ENCODE measurements around the gene GTF3C1. TPM values are rescaled to one million over a fixed set of nuclear protein-coding genes. Genes with fewer than 3 reads are reported as not detected.

Gene GTF3C1
- total and polyA plus RNA-seq, 2 of the 13 experiments (the other 11 are each of a cell fraction or from before 2014, with no cell fraction given) = 29.2 to 72.7 TPM

DNA sequence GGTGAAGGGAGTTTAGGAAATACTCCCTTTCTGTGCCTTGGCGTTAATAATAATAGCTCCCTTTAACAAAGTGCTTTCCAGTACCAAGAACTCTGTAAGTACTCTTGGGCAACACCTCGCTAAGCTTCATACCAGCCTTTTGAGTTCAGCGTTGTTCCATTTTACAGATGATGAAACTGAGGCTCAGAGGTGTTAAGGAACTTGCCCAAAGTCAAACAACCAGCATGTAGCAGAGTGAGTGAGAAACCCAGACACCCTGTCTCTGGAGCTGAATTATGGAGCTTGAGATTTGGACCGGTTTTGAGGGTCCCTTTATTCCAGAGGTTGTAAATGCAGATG is 838 bp upstream of the GTF3C1 start (continued):
- TF ChIP-seq AKNA (CRISPR knock-in tag; IDR thresholded peaks at IDR 0.05; ENCODE audit: borderline replicate concordance) = no peak
- TF ChIP-seq SAFB2 (CRISPR knock-in tag; IDR thresholded peaks at IDR 0.05; ENCODE audit: borderline replicate concordance, low read depth) = 0 out of 2 replicates have a peak, but pooled peaks have one; percentile 20
- peak; percentile 98 for TF ChIP-seq ZMYM3 (CRISPR knock-in tag; IDR thresholded peaks at IDR 0.05)
- TF ChIP-seq HES4 (CRISPR knock-in tag; IDR thresholded peaks at IDR 0.05; ENCODE audit: borderline replicate concordance) = no peak
- TF ChIP-seq KDM1A (CRISPR knock-in tag; IDR thresholded peaks at IDR 0.05) = peak; percentile 87

- Histone ChIP-seq H3K4me3 (replicated peaks in 1 of 3; ENCODE audit: insufficient read depth in 1 of 3, low read depth in 2 of 3, low read length in 3 of 3) (peak overlapping the region; percentile 85 to 98 (median 94)), H3K9me3 (ENCODE audit: low read length) (no peaks in the 10 kb centered on the region), H3K36me3 (replicated peaks in 1 of 2; ENCODE audit: control insufficient read depth in 1 of 2, insufficient read depth in 2 of 2, low read length in 2 of 2) (peaks cover 10 to 17% of the 10 kb centered on the region in 2 experiments), H2AFZ (ENCODE audit: low read length) (no peak overlapping the region), H3K4me2 (ENCODE audit: low read depth, low read length) (peak overlapping the region; percentile 84), H3K27me3 (ENCODE audit: control insufficient read depth in 1 of 2, insufficient read depth in 2 of 2, low read length in 2 of 2) (no peaks in the 10 kb centered on the region; a peak in 1 of 5 replicates), H3K27ac (ENCODE audit: extremely low read length, insufficient read depth, low read length) (peak overlapping the region; percentile 41), H4K20me1 (ENCODE audit: insufficient read depth, low read length) (peaks cover 13% of the 10 kb centered on the region), H3K79me2 (ENCODE audit: insufficient read depth, low read length) (peaks cover 36% of the 10 kb centered on the region), H3K9ac (ENCODE audit: insufficient read depth, low read depth, low read length) (peak overlapping the region; percentile 87), H3K4me1 (ENCODE audit: insufficient read depth, low read length) (peaks cover 34% of the 10 kb centered on the region)
- FAIRE-seq (no peak), ATAC-seq (peak; percentile 77), DNase-seq (ENCODE audit: low spot score) (no peak)
- BruUV-seq (replicated peaks) = no TSS peak
- TF ChIP-seq BRCA1 (CRISPR knock-in tag; IDR thresholded peaks at IDR 0.05) = 0 out of 2 replicates have a peak, but pooled peaks have one; percentile 22
- no peak for TF ChIP-seq FOXA3 (CRISPR knock-in tag; IDR thresholded peaks at IDR 0.05)
- TF ChIP-seq PHB2 (IDR thresholded peaks at IDR 0.05; ENCODE audit: partially characterized antibody) = no peak
- TF ChIP-seq ZFY (CRISPR knock-in tag; IDR thresholded peaks at IDR 0.05) = no peak
- no peak for TF ChIP-seq MIXL1 (CRISPR knock-in tag; IDR thresholded peaks at IDR 0.05)
- TF ChIP-seq ZNF749 (CRISPR knock-in tag; IDR thresholded peaks at IDR 0.05; ENCODE audit: borderline replicate concordance) = 0 out of 2 replicates have a peak, but pooled peaks have one; percentile 58
- TF ChIP-seq ZNF143 (CRISPR knock-in tag; IDR thresholded peaks at IDR 0.05) = no peak
- TF ChIP-seq, protein P1, sequence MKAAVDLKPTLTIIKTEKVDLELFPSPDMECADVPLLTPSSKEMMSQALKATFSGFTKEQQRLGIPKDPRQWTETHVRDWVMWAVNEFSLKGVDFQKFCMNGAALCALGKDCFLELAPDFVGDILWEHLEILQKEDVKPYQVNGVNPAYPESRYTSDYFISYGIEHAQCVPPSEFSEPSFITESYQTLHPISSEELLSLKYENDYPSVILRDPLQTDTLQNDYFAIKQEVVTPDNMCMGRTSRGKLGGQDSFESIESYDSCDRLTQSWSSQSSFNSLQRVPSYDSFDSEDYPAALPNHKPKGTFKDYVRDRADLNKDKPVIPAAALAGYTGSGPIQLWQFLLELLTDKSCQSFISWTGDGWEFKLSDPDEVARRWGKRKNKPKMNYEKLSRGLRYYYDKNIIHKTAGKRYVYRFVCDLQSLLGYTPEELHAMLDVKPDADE (CRISPR knock-in tag; IDR thresholded peaks at IDR 0.05) = 0 out of 2 replicates have a peak, but pooled peaks have one; percentile 20
- TF ChIP-seq ZNF121 (CRISPR knock-in tag; IDR thresholded peaks at IDR 0.05) = no peak
- 0 out of 2 replicates have a peak, but pooled peaks have one; percentile 5 for TF ChIP-seq ZNF30 (CRISPR knock-in tag; IDR thresholded peaks at IDR 0.05)
- POLR2A ChIA-PET = interaction anchor here (0.7 to 1.9 kb wide), 14 partner anchors 8 to 346 kb away, joined by 3 to 36 read pairs (median 5); partner anchors contain the start of gene KDM8
- CTCF ChIA-PET (ENCODE audit: low intra/inter-chr PET ratio, low total read pairs) = no interaction called here
- intact Hi-C loops (cut with micrococcal nuclease; ENCODE audit: unreplicated experiment) (no loop called here), in situ Hi-C loops (cut with HindIII; ENCODE audit: extremely low pct_ligation_motif_present, low pct_unique_long_range_greater_than_20kb) (no loop called here)
- WGBS (ENCODE audit: low lambda C conversion rate) = 1% methylated on average over 9 of the region's 21 CpGs
These were observed 308 bp downstream of the GTF3C1 start for GRCh38 chr16:27549464-27549745.

Measured in HepG2 (cell line).